ENCODE measurements around the gene SF3A1. TPM values are rescaled to one million over a fixed set of nuclear protein-coding genes. Genes with fewer than 3 reads are reported as not detected.

The SF3A1 gene
- total RNA-seq, 2 donors from 2014 or later = 191 to 195 TPM

- TF ChIP-seq CTCF (conservative IDR thresholded peaks at IDR 0.05) = no peak
- Mint-ChIP-seq H3K4me1 (peaks cover 4% of the 10 kb centered on the region), H3K27me3 (ENCODE audit: insufficient read depth) (no peaks in the 10 kb centered on the region), H3K27ac (no peak overlapping the region), H3K4me3 (no peak overlapping the region), H3K36me3 (ENCODE audit: low read depth) (peaks cover 67% of the 10 kb centered on the region), H3K9me3 (no peaks in the 10 kb centered on the region)
- Histone ChIP-seq H3K27ac (ENCODE audit: low read depth, low read length) (no peak overlapping the region), H3K27me3 (ENCODE audit: control insufficient read depth, insufficient read depth, low read length, poor library complexity, severe bottlenecking) (no peaks in the 10 kb centered on the region), H3K4me1 (ENCODE audit: control insufficient read depth, insufficient read depth, low read length) (no peaks in the 10 kb centered on the region), H3K4me3 (ENCODE audit: low read length) (no peak overlapping the region), H3K9me3 (ENCODE audit: control insufficient read depth, low read length) (no peaks in the 10 kb centered on the region), H3K36me3 (ENCODE audit: control insufficient read depth, insufficient read depth, low read length) (peaks cover 64% of the 10 kb centered on the region), H3K9ac (ENCODE audit: extremely low read depth, low read length, poor library complexity, severe bottlenecking) (no peak overlapping the region)
- no peak for DNase-seq
- 89 to 100% methylated on average over 3 to 5 of the region's 5 CpGs for WGBS, 2 experiments (ENCODE audit: insufficient coverage in 1 of 2, insufficient read length in 1 of 2)
Measured at GRCh38 chr22:30332551-30332950, 24.1 kb downstream of the SF3A1 start.

- H3K27me3 Mint-ChIP-seq (ENCODE audit: insufficient read depth) = no peaks in the 10 kb centered on the region
Measured at GRCh38 chr22:30328466-30329049, 28.1 kb downstream of the SF3A1 start.

GRCh38 chr22:30327864-30328345, 28.8 kb downstream of the SF3A1 start:
- Histone ChIP-seq H3K9me3 (ENCODE audit: control insufficient read depth, low read length) (no peaks in the 10 kb centered on the region), H3K27me3 (ENCODE audit: control insufficient read depth, insufficient read depth, low read length, poor library complexity, severe bottlenecking) (no peaks in the 10 kb centered on the region), H3K36me3 (ENCODE audit: control insufficient read depth, insufficient read depth, low read length) (peaks cover 20% of the 10 kb centered on the region), H3K4me1 (ENCODE audit: control insufficient read depth, insufficient read depth, low read length) (peaks cover 7% of the 10 kb centered on the region), H3K27ac (ENCODE audit: low read depth, low read length) (no peak overlapping the region), H3K4me3 (ENCODE audit: low read length) (no peak overlapping the region), H3K9ac (ENCODE audit: extremely low read depth, low read length, poor library complexity, severe bottlenecking) (no peak overlapping the region)
- Mint-ChIP-seq H3K27me3 (ENCODE audit: insufficient read depth) (no peaks in the 10 kb centered on the region), H3K9me3 (no peaks in the 10 kb centered on the region), H3K27ac (peak overlapping the region; percentile 88), H3K4me3 (peak overlapping the region; percentile 66), H3K36me3 (ENCODE audit: low read depth) (peaks cover 21% of the 10 kb centered on the region), H3K4me1 (peaks cover 26% of the 10 kb centered on the region)
- 78 to 86% methylated on average over 4 to 5 of the region's 5 CpGs for WGBS, 2 experiments (ENCODE audit: insufficient coverage in 1 of 2, insufficient read length in 1 of 2)
- TF ChIP-seq CTCF (conservative IDR thresholded peaks at IDR 0.05) = peak; percentile 66
- peak; percentile 77 for DNase-seq

More at GRCh38 chr22:30328466-30329049, 28.1 kb downstream of the SF3A1 start:
- Mint-ChIP-seq H3K9me3 (no peaks in the 10 kb centered on the region), H3K4me3 (no peak overlapping the region), H3K36me3 (ENCODE audit: low read depth) (peaks cover 28% of the 10 kb centered on the region), H3K4me1 (peaks cover 26% of the 10 kb centered on the region), H3K27ac (peak overlapping the region; percentile 78)
- Histone ChIP-seq H3K27me3 (ENCODE audit: control insufficient read depth, insufficient read depth, low read length, poor library complexity, severe bottlenecking) (no peaks in the 10 kb centered on the region), H3K4me1 (ENCODE audit: control insufficient read depth, insufficient read depth, low read length) (peaks cover 7% of the 10 kb centered on the region), H3K9ac (ENCODE audit: extremely low read depth, low read length, poor library complexity, severe bottlenecking) (no peak overlapping the region), H3K9me3 (ENCODE audit: control insufficient read depth, low read length) (no peaks in the 10 kb centered on the region), H3K36me3 (ENCODE audit: control insufficient read depth, insufficient read depth, low read length) (peaks cover 26% of the 10 kb centered on the region), H3K27ac (ENCODE audit: low read depth, low read length) (no peak overlapping the region), H3K4me3 (ENCODE audit: low read length) (no peak overlapping the region)
- DNase-seq = peak; percentile 61
- 91 to 100% methylated on average over 2 to 3 of the region's 3 CpGs for WGBS, 2 experiments (ENCODE audit: insufficient coverage in 1 of 2, insufficient read length in 1 of 2)
- TF ChIP-seq CTCF (conservative IDR thresholded peaks at IDR 0.05) = no peak
